Measurements from ENCODE around the gene MED26. TPM values are rescaled to one million over a fixed set of nuclear protein-coding genes. Genes with fewer than 3 reads are reported as not detected.
"Not testable (repeated sequence)": the region's sequence is repeated elsewhere in the genome, so short reads cannot be mapped to it uniquely, and the experiment has no call there.

MED26 gene
- total RNA-seq, 1 donor from 2014 or later, result 15.0 TPM

GRCh38 chr19:16676101-16676798, 48.2 kb upstream of the MED26 start:
- TF ChIP-seq EZH2 (IDR thresholded peaks at IDR 0.05; ENCODE audit: insufficient read depth, low read length) (no peak), CTCF (IDR thresholded peaks at IDR 0.05; ENCODE audit: insufficient read depth, low read depth, low read length) (no peak)
- Histone ChIP-seq H4K20me1 (ENCODE audit: insufficient read depth, low read length) (no peaks in the 10 kb centered on the region), H3K4me2 (ENCODE audit: low read length) (no peak overlapping the region), H3K4me1 (ENCODE audit: insufficient read depth, low read length) (no peaks in the 10 kb centered on the region), H3K36me3 (ENCODE audit: insufficient read depth, low read length) (no peaks in the 10 kb centered on the region), H2AFZ (ENCODE audit: low read depth, low read length) (no peak overlapping the region), H3K27ac (ENCODE audit: low read depth, low read length) (no peak overlapping the region), H3K9me3 (ENCODE audit: insufficient read depth, low read depth, low read length) (no peaks in the 10 kb centered on the region), H3K4me3 (ENCODE audit: insufficient read depth, low read depth, low read length) (no peak overlapping the region), H3K79me2 (ENCODE audit: insufficient read depth, low read length) (no peaks in the 10 kb centered on the region), H3K27me3 (ENCODE audit: insufficient read depth, low read length) (no peaks in the 10 kb centered on the region), H3K9ac (ENCODE audit: low read length) (no peak overlapping the region)
- no peaks in the 10 kb centered on the region for H3K9me3 Mint-ChIP-seq (ENCODE audit: unreplicated experiment)
- H3K36me3 Mint-ChIP-seq (ENCODE audit: low read depth, unreplicated experiment), result peaks cover 4% of the 10 kb centered on the region
- no peak overlapping the region for H3K27ac Mint-ChIP-seq (ENCODE audit: unreplicated experiment)
- no peaks in the 10 kb centered on the region for H3K27me3 Mint-ChIP-seq (ENCODE audit: low read depth, unreplicated experiment)
- DNase-seq (ENCODE audit: low read depth), result no peak
- H3K4me1 Mint-ChIP-seq (ENCODE audit: low read depth, unreplicated experiment), result no peaks in the 10 kb centered on the region
- no peak overlapping the region for H3K4me3 Mint-ChIP-seq (ENCODE audit: unreplicated experiment)
- FAIRE-seq, result no peak

- not testable (repeated sequence) for H3K27ac ChIP-seq (ENCODE audit: low read depth, low read length); H3K9me3 Mint-ChIP-seq (ENCODE audit: unreplicated experiment); H3K36me3 ChIP-seq (ENCODE audit: insufficient read depth, low read length); H3K4me3 ChIP-seq (ENCODE audit: insufficient read depth, low read depth, low read length); H3K27me3 Mint-ChIP-seq (ENCODE audit: low read depth, unreplicated experiment); H4K20me1 ChIP-seq (ENCODE audit: insufficient read depth, low read length); H3K4me2 ChIP-seq (ENCODE audit: low read length); H3K4me1 ChIP-seq (ENCODE audit: insufficient read depth, low read length); H2AFZ ChIP-seq (ENCODE audit: low read depth, low read length); H3K27me3 ChIP-seq (ENCODE audit: insufficient read depth, low read length); H3K9me3 ChIP-seq (ENCODE audit: insufficient read depth, low read depth, low read length); H3K27ac Mint-ChIP-seq (ENCODE audit: unreplicated experiment); H3K9ac ChIP-seq (ENCODE audit: low read length); H3K4me3 Mint-ChIP-seq (ENCODE audit: unreplicated experiment); H3K79me2 ChIP-seq (ENCODE audit: insufficient read depth, low read length); DNase-seq (ENCODE audit: low read depth); H3K36me3 Mint-ChIP-seq (ENCODE audit: low read depth, unreplicated experiment); H3K4me1 Mint-ChIP-seq (ENCODE audit: low read depth, unreplicated experiment); FAIRE-seq
Measured at GRCh38 chr19:16673839-16674238, 45.8 kb upstream of the MED26 start.

GRCh38 chr19:16673231-16673630, 45.2 kb upstream of the MED26 start:
- no peaks in the 10 kb centered on the region for H3K79me2 ChIP-seq (ENCODE audit: insufficient read depth, low read length)
- DNase-seq (ENCODE audit: low read depth) (no peak), FAIRE-seq (no peak)
- no peaks in the 10 kb centered on the region for H3K27me3 ChIP-seq (ENCODE audit: insufficient read depth, low read length)
- H3K9ac ChIP-seq (ENCODE audit: low read length), result no peak overlapping the region
- H3K4me3 ChIP-seq (ENCODE audit: insufficient read depth, low read depth, low read length), result no peak overlapping the region
- no peak overlapping the region for H3K27ac ChIP-seq (ENCODE audit: low read depth, low read length)
- H3K36me3 ChIP-seq (ENCODE audit: insufficient read depth, low read length), result no peaks in the 10 kb centered on the region
- H3K4me1 ChIP-seq (ENCODE audit: insufficient read depth, low read length), result no peaks in the 10 kb centered on the region
- H3K4me1 Mint-ChIP-seq (ENCODE audit: low read depth, unreplicated experiment), result no peaks in the 10 kb centered on the region
- TF ChIP-seq EZH2 (IDR thresholded peaks at IDR 0.05; ENCODE audit: insufficient read depth, low read length), result no peak
- no peak for TF ChIP-seq CTCF (IDR thresholded peaks at IDR 0.05; ENCODE audit: insufficient read depth, low read depth, low read length)
- H4K20me1 ChIP-seq (ENCODE audit: insufficient read depth, low read length), result no peaks in the 10 kb centered on the region
- no peak overlapping the region for H2AFZ ChIP-seq (ENCODE audit: low read depth, low read length)
- H3K27me3 Mint-ChIP-seq (ENCODE audit: low read depth, unreplicated experiment), result no peaks in the 10 kb centered on the region
- no peaks in the 10 kb centered on the region for H3K9me3 ChIP-seq (ENCODE audit: insufficient read depth, low read depth, low read length)
- H3K9me3 Mint-ChIP-seq (ENCODE audit: unreplicated experiment), result no peaks in the 10 kb centered on the region
- H3K4me2 ChIP-seq (ENCODE audit: low read length), result no peak overlapping the region
- H3K27ac Mint-ChIP-seq (ENCODE audit: unreplicated experiment), result no peak overlapping the region
- H3K36me3 Mint-ChIP-seq (ENCODE audit: low read depth, unreplicated experiment), result no peaks in the 10 kb centered on the region
- H3K4me3 Mint-ChIP-seq (ENCODE audit: unreplicated experiment), result no peak overlapping the region
